ENCODE data around the gene ZSCAN32. TPM values are rescaled to one million over a fixed set of nuclear protein-coding genes. Genes with fewer than 3 reads are reported as not detected.

ZSCAN32 gene
- total RNA-seq, 1 experiment from 2014 or later = 18.9 TPM

GRCh38 chr16:3389663-3390338, 11.0 kb downstream of the ZSCAN32 start:
- Histone ChIP-seq H3K27ac (ENCODE audit: low read length) (no peak overlapping the region), H3K9me3 (ENCODE audit: control insufficient read depth, insufficient read depth, low read depth, low read length) (peaks cover 46% of the 10 kb centered on the region)
- CTCF ChIA-PET = no interaction called here

GRCh38 chr16:3388325-3388724, 12.5 kb downstream of the ZSCAN32 start:
- intact Hi-C loops (cut with micrococcal nuclease; ENCODE audit: unreplicated experiment) = no loop called here
- no peaks in the 10 kb centered on the region for H3K27me3 ChIP-seq (ENCODE audit: control insufficient read depth, insufficient read depth, low read length)

More at GRCh38 chr16:3389663-3390338, 11.0 kb downstream of the ZSCAN32 start:
- ATAC-seq (no peak), DNase-seq (ENCODE audit: low read depth, low spot score) (no peak)
- intact Hi-C loops (cut with micrococcal nuclease; ENCODE audit: unreplicated experiment) = no loop called here
- in situ Hi-C loops (cut with HindIII; ENCODE audit: low pct_unique_long_range_greater_than_20kb, low sequenced_read_pairs) = no loop called here
- Histone ChIP-seq H3K4me1 (ENCODE audit: control insufficient read depth, insufficient read depth, low read length) (no peaks in the 10 kb centered on the region), H3K36me3 (ENCODE audit: control insufficient read depth, insufficient read depth, low read length) (no peaks in the 10 kb centered on the region), H3K4me3 (ENCODE audit: low read depth in 2 of 2, low read length in 2 of 2) (no peak overlapping the region), H3K27me3 (ENCODE audit: control insufficient read depth, insufficient read depth, low read length) (no peaks in the 10 kb centered on the region)
- TF ChIP-seq SIN3A (IDR thresholded peaks at IDR 0.05; ENCODE audit: borderline replicate concordance, insufficient read depth, low read depth, low read length) = no peak
- no peak for TF ChIP-seq POLR2AphosphoS5 (IDR thresholded peaks at IDR 0.05; ENCODE audit: low read depth, low read length)
- TF ChIP-seq, protein P1, sequence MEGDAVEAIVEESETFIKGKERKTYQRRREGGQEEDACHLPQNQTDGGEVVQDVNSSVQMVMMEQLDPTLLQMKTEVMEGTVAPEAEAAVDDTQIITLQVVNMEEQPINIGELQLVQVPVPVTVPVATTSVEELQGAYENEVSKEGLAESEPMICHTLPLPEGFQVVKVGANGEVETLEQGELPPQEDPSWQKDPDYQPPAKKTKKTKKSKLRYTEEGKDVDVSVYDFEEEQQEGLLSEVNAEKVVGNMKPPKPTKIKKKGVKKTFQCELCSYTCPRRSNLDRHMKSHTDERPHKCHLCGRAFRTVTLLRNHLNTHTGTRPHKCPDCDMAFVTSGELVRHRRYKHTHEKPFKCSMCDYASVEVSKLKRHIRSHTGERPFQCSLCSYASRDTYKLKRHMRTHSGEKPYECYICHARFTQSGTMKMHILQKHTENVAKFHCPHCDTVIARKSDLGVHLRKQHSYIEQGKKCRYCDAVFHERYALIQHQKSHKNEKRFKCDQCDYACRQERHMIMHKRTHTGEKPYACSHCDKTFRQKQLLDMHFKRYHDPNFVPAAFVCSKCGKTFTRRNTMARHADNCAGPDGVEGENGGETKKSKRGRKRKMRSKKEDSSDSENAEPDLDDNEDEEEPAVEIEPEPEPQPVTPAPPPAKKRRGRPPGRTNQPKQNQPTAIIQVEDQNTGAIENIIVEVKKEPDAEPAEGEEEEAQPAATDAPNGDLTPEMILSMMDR (IDR thresholded peaks at IDR 0.05) = no peak
- TF ChIP-seq TCF7L2 (IDR thresholded peaks at IDR 0.05; ENCODE audit: low read depth, low read length) = no peak
- TF ChIP-seq, protein P2, sequence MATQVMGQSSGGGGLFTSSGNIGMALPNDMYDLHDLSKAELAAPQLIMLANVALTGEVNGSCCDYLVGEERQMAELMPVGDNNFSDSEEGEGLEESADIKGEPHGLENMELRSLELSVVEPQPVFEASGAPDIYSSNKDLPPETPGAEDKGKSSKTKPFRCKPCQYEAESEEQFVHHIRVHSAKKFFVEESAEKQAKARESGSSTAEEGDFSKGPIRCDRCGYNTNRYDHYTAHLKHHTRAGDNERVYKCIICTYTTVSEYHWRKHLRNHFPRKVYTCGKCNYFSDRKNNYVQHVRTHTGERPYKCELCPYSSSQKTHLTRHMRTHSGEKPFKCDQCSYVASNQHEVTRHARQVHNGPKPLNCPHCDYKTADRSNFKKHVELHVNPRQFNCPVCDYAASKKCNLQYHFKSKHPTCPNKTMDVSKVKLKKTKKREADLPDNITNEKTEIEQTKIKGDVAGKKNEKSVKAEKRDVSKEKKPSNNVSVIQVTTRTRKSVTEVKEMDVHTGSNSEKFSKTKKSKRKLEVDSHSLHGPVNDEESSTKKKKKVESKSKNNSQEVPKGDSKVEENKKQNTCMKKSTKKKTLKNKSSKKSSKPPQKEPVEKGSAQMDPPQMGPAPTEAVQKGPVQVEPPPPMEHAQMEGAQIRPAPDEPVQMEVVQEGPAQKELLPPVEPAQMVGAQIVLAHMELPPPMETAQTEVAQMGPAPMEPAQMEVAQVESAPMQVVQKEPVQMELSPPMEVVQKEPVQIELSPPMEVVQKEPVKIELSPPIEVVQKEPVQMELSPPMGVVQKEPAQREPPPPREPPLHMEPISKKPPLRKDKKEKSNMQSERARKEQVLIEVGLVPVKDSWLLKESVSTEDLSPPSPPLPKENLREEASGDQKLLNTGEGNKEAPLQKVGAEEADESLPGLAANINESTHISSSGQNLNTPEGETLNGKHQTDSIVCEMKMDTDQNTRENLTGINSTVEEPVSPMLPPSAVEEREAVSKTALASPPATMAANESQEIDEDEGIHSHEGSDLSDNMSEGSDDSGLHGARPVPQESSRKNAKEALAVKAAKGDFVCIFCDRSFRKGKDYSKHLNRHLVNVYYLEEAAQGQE (IDR thresholded peaks at IDR 0.05; ENCODE audit: insufficient read depth in 1 of 2, low read depth in 2 of 2, low read length in 1 of 2) = no peak
- POLR2A ChIA-PET = no interaction called here
- no TSS peak for BruUV-seq (replicated peaks)

More at GRCh38 chr16:3388325-3388724, 12.5 kb downstream of the ZSCAN32 start:
- TF ChIP-seq, protein P2 (IDR thresholded peaks at IDR 0.05; ENCODE audit: insufficient read depth in 1 of 2, low read depth in 2 of 2, low read length in 1 of 2) = no peak
- TF ChIP-seq TCF7L2 (IDR thresholded peaks at IDR 0.05; ENCODE audit: low read depth, low read length) (no peak), POLR2AphosphoS5 (IDR thresholded peaks at IDR 0.05; ENCODE audit: low read depth, low read length) (no peak), SIN3A (IDR thresholded peaks at IDR 0.05; ENCODE audit: borderline replicate concordance, insufficient read depth, low read depth, low read length) (no peak)
- TF ChIP-seq, protein P1 (IDR thresholded peaks at IDR 0.05) = no peak
- Histone ChIP-seq H3K4me3 (ENCODE audit: low read depth in 2 of 2, low read length in 2 of 2) (no peak overlapping the region), H3K9me3 (ENCODE audit: control insufficient read depth, insufficient read depth, low read depth, low read length) (peaks cover 55% of the 10 kb centered on the region), H3K36me3 (ENCODE audit: control insufficient read depth, insufficient read depth, low read length) (peaks cover 11% of the 10 kb centered on the region; the same call in 1 of the 2 replicates), H3K27ac (ENCODE audit: low read length) (no peak overlapping the region), H3K4me1 (ENCODE audit: control insufficient read depth, insufficient read depth, low read length) (no peaks in the 10 kb centered on the region)
- CTCF ChIA-PET = no interaction called here
- DNase-seq (ENCODE audit: low read depth, low spot score) (no peak), ATAC-seq (no peak)
- BruUV-seq (replicated peaks) = no TSS peak
- in situ Hi-C loops (cut with HindIII; ENCODE audit: low pct_unique_long_range_greater_than_20kb, low sequenced_read_pairs) = no loop called here
- POLR2A ChIA-PET = no interaction called here

Measured in Panc1 (cell line).